GM18873 (cell line): ENCODE data around the gene SYNE1.
"Not testable (repeated sequence)": the region's sequence is repeated elsewhere in the genome, so short reads cannot be mapped to it uniquely, and the experiment has no call there.

Experiments
- ATAC-seq: cut with Tn5 transposase; IDR thresholded peaks from one replicate; pipeline ENCODE4 v1.9.1; 2021; ENCODE audit warnings: mild to moderate bottlenecking, moderate library complexity, moderate number of reproducible peaks; ENCODE audit not compliant: unreplicated experiment, low FRiP score

SYNE1 gene

GRCh38 chr6:152625213-152625612, 11.9 kb downstream of the SYNE1 start:
- no peak for ATAC-seq

- ATAC-seq, result not testable (repeated sequence)
These were observed 22.4 kb downstream of the SYNE1 start for GRCh38 chr6:152614776-152615175.

- no peak for ATAC-seq
These were observed 28.0 kb downstream of the SYNE1 start for GRCh38 chr6:152609125-152609670.

- no peak for ATAC-seq
These were observed 31.2 kb downstream of the SYNE1 start for GRCh38 chr6:152605941-152606340.

- no peak for ATAC-seq
These were observed 31.8 kb downstream of the SYNE1 start for GRCh38 chr6:152605342-152605741.

GRCh38 chr6:152603911-152604310, 33.3 kb downstream of the SYNE1 start:
- ATAC-seq, result no peak

- ATAC-seq, result no peak
These were observed 37.1 kb downstream of the SYNE1 start for GRCh38 chr6:152600022-152600421.

- ATAC-seq, result no peak
These were observed 38.1 kb downstream of the SYNE1 start for GRCh38 chr6:152598901-152599537.

GRCh38 chr6:152598421-152598820, 38.7 kb downstream of the SYNE1 start:
- ATAC-seq, result no peak

- no peak for ATAC-seq
These were observed 40.4 kb downstream of the SYNE1 start for GRCh38 chr6:152596726-152597125.

GRCh38 chr6:152595499-152595898, 41.7 kb downstream of the SYNE1 start:
- ATAC-seq, result no peak

GRCh38 chr6:152594701-152595100, 42.5 kb downstream of the SYNE1 start:
- no peak for ATAC-seq

- no peak for ATAC-seq
These were observed 48.7 kb downstream of the SYNE1 start for GRCh38 chr6:152588456-152588855.

- ATAC-seq, result no peak
These were observed 49.7 kb downstream of the SYNE1 start for GRCh38 chr6:152587473-152587872.

GRCh38 chr6:152585236-152585635, 51.9 kb downstream of the SYNE1 start:
- no peak for ATAC-seq

GRCh38 chr6:152583888-152584287, 53.3 kb downstream of the SYNE1 start:
- ATAC-seq, result no peak

- no peak for ATAC-seq
These were observed 60.6 kb downstream of the SYNE1 start for GRCh38 chr6:152576525-152576924.

GRCh38 chr6:152575621-152576150, 61.5 kb downstream of the SYNE1 start:
- ATAC-seq, result no peak

- ATAC-seq, result no peak
These were observed 62.0 kb downstream of the SYNE1 start for GRCh38 chr6:152575161-152575560.

GRCh38 chr6:152573762-152574161, 63.4 kb downstream of the SYNE1 start:
- ATAC-seq, result no peak

GRCh38 chr6:152572338-152573088, 64.6 kb downstream of the SYNE1 start:
- no peak for ATAC-seq

GRCh38 chr6:152571943-152572337, 65.2 kb downstream of the SYNE1 start:
- ATAC-seq, result no peak
